ENCODE measurements around the gene ATP2B2. TPM values are rescaled to one million over a fixed set of nuclear protein-coding genes. Genes with fewer than 3 reads are reported as not detected.

Gene ATP2B2
- total and polyA plus RNA-seq, 8 donors, result 0.01 to 0.18 (median 0.06) TPM; not detected in 1

- intact Hi-C loops (cut with DNase I), result no loop called here
- TF ChIP-seq, protein P1, sequence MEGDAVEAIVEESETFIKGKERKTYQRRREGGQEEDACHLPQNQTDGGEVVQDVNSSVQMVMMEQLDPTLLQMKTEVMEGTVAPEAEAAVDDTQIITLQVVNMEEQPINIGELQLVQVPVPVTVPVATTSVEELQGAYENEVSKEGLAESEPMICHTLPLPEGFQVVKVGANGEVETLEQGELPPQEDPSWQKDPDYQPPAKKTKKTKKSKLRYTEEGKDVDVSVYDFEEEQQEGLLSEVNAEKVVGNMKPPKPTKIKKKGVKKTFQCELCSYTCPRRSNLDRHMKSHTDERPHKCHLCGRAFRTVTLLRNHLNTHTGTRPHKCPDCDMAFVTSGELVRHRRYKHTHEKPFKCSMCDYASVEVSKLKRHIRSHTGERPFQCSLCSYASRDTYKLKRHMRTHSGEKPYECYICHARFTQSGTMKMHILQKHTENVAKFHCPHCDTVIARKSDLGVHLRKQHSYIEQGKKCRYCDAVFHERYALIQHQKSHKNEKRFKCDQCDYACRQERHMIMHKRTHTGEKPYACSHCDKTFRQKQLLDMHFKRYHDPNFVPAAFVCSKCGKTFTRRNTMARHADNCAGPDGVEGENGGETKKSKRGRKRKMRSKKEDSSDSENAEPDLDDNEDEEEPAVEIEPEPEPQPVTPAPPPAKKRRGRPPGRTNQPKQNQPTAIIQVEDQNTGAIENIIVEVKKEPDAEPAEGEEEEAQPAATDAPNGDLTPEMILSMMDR (IDR thresholded peaks at IDR 0.05), result no peak
- Histone ChIP-seq H3K27ac (no peak overlapping the region), H3K9me3 (no peaks in the 10 kb centered on the region), H3K4me3 (no peak overlapping the region), H3K27me3 (peaks cover 18 to 65% of the 10 kb centered on the region in 2 donors), H3K4me1 (peaks cover 0 to 7% of the 10 kb centered on the region in 2 donors), H3K36me3 (no peaks in the 10 kb centered on the region)
- ATAC-seq (no peak), DNase-seq (no peak)
Measured at GRCh38 chr3:10504171-10505049, 976 bp downstream of the ATP2B2 start.

DNA sequence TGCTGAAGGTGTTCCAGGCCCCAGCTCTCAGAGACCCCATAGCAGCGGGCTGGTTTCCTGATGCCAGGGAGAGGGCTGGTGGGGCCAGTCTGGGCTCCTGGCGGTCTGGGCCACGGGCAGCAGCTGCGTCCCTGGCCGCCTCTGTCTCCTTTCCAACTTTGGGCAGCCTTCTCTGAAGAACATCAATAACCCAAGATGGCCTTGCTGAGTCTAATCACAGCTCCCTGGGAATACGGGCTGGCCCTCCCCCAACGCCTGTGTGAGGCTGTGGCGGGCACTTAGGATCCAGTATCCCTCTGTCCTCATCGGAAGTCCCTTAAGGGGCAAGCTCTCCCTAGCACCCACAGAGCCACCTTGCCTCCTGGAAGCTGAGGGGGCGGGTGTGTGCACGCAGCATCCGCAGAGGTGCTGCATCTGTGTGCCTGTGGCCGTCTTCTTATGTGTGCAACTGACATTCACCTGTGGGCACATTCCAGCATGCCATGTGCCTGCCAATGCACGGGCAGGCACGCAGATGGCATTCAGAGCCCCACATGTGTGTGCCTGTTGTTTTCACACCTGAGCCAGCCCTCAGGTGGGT is 2.1 kb downstream of the ATP2B2 start:
- no peak for DNase-seq
- intact Hi-C loops (cut with DNase I), result no loop called here
- H3K4me3 ChIP-seq, result no peak overlapping the region
- no peak overlapping the region for H3K27ac ChIP-seq
- H3K27me3 ChIP-seq, result peaks cover 18 to 73% of the 10 kb centered on the region in 2 donors
- H3K36me3 ChIP-seq, result no peaks in the 10 kb centered on the region
- no peak for ATAC-seq
- H3K4me1 ChIP-seq, result peaks cover 0 to 7% of the 10 kb centered on the region in 2 donors
- H3K9me3 ChIP-seq, result no peaks in the 10 kb centered on the region
- TF ChIP-seq, protein P1 (IDR thresholded peaks at IDR 0.05), result no peak

GRCh38 chr3:10502185-10502880 is 3.1 kb downstream of the ATP2B2 start:
- DNase-seq (no peak), ATAC-seq (no peak)
- intact Hi-C loops (cut with DNase I), result no loop called here
- no peaks in the 10 kb centered on the region for H3K36me3 ChIP-seq
- no peaks in the 10 kb centered on the region for H3K9me3 ChIP-seq
- no peak overlapping the region for H3K27ac ChIP-seq
- TF ChIP-seq, protein P1 (IDR thresholded peaks at IDR 0.05), result no peak
- no peak overlapping the region for H3K4me3 ChIP-seq
- peaks cover 0 to 7% of the 10 kb centered on the region in 2 donors for H3K4me1 ChIP-seq
- peaks cover 18 to 74% of the 10 kb centered on the region in 2 donors for H3K27me3 ChIP-seq

GRCh38 chr3:10501664-10502052 is 3.7 kb downstream of the ATP2B2 start:
- ATAC-seq (no peak), DNase-seq (no peak)
- Histone ChIP-seq H3K27ac (no peak overlapping the region), H3K9me3 (no peaks in the 10 kb centered on the region), H3K36me3 (no peaks in the 10 kb centered on the region), H3K4me1 (peaks cover 0 to 7% of the 10 kb centered on the region in 2 donors), H3K4me3 (no peak overlapping the region), H3K27me3 (peaks cover 18 to 70% of the 10 kb centered on the region in 2 donors)
- intact Hi-C loops (cut with DNase I), result no loop called here
- TF ChIP-seq, protein P1 (IDR thresholded peaks at IDR 0.05), result no peak

Data from left lung (tissue), 10 donors.